Psoas muscle (tissue), 8 donors: ENCODE measurements around the gene DNAI1. TPM values are rescaled to one million over a fixed set of nuclear protein-coding genes. Genes with fewer than 3 reads are reported as not detected.

Experiments
- ATAC-seq, 4 donors: fragments of 200-7000 bp; cut with Tn5 transposase; one replicate each; pipeline ENCODE4 v1.9.1; 2020; ENCODE audit warnings: moderate library complexity in 3 of 4, mild to moderate bottlenecking in 2 of 4
- DNase-seq, 2 donors: peaks; one replicate each; pipeline ENCODE4 v3.0.0-alpha.2; 2020
- H3K27ac ChIP-seq: fragments of 200-600 bp; one replicate; pipeline ENCODE4 v1.8.0; 2022
- H3K27me3 ChIP-seq, 3 donors: fragments of 200-600 bp in 1 of 3; one replicate each; pipeline versions ENCODE4 v1.6.1 to v1.8.0; 2013 to 2022; ENCODE audit warnings: low read length in 2 of 3, mild to moderate bottlenecking in 2 of 3, moderate library complexity in 1 of 3; ENCODE audit not compliant: insufficient read depth in 3 of 3
- H3K36me3 ChIP-seq, 2 donors: fragments of 200-600 bp in 1 of 2; one replicate each; pipeline versions ENCODE4 v1.6.1 to v1.8.0; 2013 to 2022; ENCODE audit warnings: low read depth in 1 of 2, mild to moderate bottlenecking in 1 of 2, moderate library complexity in 1 of 2; ENCODE audit not compliant: insufficient read depth in 1 of 2
- H3K4me1 ChIP-seq: fragments of 200-600 bp; one replicate; pipeline ENCODE4 v1.8.0; 2022
- H3K4me3 ChIP-seq: fragments of 200-600 bp; one replicate; pipeline ENCODE4 v1.8.0; 2022; ENCODE audit warnings: mild to moderate bottlenecking
- H3K9me3 ChIP-seq: fragments of 200-600 bp; one replicate; pipeline ENCODE4 v1.8.0; 2022
- WGBS, 3 donors: extraction: QIAGEN DNeasy Blood & Tissue Kit; methylation state at CpG; one replicate each; pipeline versions ENCODE4 v1.1.6 to v1.1.7; 2013; 5-methylcytosine and 5-hydroxymethylcytosine counted together
- intact Hi-C, 2 donors: fragments of 100-400 bp; cut with DNase I; formaldehyde crosslinking; loops; one replicate each; pipeline versions ENCODE4 v1.11.0 to v1.14.2; 2022
- polyA plus RNA-seq, 3 donors: library from polyadenylated mRNA; stranded (reverse); fragments of 200-250 nt; gene quantifications; one replicate each; pipeline ENCODE4 v1.2.3, GENCODE V29; 2013
- total RNA-seq, 4 donors: library from RNA; stranded (reverse); fragmentation: NEBNext Ultra II Directional in 2 of 4; extraction: Animal tissue kit (Norgen Biotek cat#: 25700) in 2 of 4; gene quantifications; one replicate each; pipeline versions ENCODE4 v1.2.1 to v1.2.4, GENCODE V29; 2021 to 2023
- TF ChIP-seq, protein P1 (sequence below): fragments of 200-600 bp; IDR thresholded peaks from one replicate; pipeline ENCODE4 v1.8.0; 2022; ENCODE audit warnings: antibody characterized with exemption
- donor health status: healthy with polysubstance abuse.
- donor health status: DM: no; HTN: no; CAD: no; lungs with moderate emphysema.
- donor health status: Bipolar disorder and iron deficiency.
- donor health status: healthy.
- donor health status: DM: yes; HTN: yes; CAD: no.
- donor health status: DM: no; HTN: no; CAD: no.
- donor health status: DM: no; HTN: no; CAD: no.
- donor health status: DM: yes; HTN: yes; CAD: no.

DNAI1 gene
- total and polyA plus RNA-seq, 7 donors, result 0.04 to 0.70 (median 0.27) TPM; not detected in 3

DNA sequence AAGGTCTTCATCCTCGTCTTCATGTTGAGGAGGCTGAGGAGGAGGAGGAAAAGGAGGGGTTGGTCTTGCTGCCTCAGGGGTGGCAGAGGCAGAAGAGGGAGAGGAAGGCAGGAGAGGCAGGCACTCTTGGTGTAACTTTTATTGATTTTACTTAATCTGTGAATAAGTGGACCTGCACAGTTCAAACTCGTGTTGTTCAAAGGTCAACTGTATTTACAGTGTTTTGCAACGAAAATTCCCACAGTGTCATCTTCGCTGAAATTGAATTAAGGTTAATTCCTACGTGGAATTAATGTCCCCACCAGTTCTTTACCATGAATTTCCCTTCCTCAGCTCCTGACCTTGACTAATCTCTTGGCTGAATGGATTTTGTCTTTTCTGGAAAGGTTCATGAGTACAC is 85.4 kb downstream of the DNAI1 start:
- WGBS, 3 donors, result 61 to 68% (median 65%) methylated on average over 5 of the region's 5 CpGs
- no peaks in the 10 kb centered on the region for H3K9me3 ChIP-seq
- ATAC-seq, result no peak

DNA sequence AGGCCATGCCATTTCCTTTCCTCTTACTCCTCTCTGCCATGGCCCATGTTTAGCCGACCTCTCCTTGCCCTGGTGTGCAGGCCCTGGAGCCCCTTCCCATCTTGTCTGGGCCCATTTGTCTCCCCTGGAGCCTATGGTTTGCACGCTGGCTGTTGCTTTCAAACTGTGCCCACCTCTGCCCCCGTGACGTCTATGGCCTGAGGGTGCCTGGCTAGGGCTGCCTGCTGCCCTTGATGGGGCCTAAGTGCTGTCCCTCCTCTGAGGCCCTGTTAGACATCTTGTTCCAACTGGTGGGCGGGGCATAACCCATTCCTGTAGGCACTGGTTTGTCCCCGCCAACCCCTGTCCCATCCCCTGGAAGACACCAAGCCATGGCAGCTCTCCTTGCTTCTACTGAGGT is 86.9 kb downstream of the DNAI1 start:
- TF ChIP-seq, protein P1, sequence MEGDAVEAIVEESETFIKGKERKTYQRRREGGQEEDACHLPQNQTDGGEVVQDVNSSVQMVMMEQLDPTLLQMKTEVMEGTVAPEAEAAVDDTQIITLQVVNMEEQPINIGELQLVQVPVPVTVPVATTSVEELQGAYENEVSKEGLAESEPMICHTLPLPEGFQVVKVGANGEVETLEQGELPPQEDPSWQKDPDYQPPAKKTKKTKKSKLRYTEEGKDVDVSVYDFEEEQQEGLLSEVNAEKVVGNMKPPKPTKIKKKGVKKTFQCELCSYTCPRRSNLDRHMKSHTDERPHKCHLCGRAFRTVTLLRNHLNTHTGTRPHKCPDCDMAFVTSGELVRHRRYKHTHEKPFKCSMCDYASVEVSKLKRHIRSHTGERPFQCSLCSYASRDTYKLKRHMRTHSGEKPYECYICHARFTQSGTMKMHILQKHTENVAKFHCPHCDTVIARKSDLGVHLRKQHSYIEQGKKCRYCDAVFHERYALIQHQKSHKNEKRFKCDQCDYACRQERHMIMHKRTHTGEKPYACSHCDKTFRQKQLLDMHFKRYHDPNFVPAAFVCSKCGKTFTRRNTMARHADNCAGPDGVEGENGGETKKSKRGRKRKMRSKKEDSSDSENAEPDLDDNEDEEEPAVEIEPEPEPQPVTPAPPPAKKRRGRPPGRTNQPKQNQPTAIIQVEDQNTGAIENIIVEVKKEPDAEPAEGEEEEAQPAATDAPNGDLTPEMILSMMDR, result no peak
- DNase-seq, result no peak
- Histone ChIP-seq H3K4me1 (no peaks in the 10 kb centered on the region), H3K27me3 (peaks cover 0 to 4% (median 0%) of the 10 kb centered on the region in 3 donors), H3K4me3 (no peak overlapping the region), H3K9me3 (no peaks in the 10 kb centered on the region), H3K27ac (no peak overlapping the region), H3K36me3 (no peaks in the 10 kb centered on the region)
- 84 to 92% (median 88%) methylated on average over 6 of the region's 6 CpGs for WGBS, 3 donors
- no peak for ATAC-seq
- intact Hi-C loops, result no loop called here

More for the DNA sequence above, 85.4 kb downstream of the DNAI1 start:
- Histone ChIP-seq H3K27me3 (peaks cover 0 to 4% (median 0%) of the 10 kb centered on the region in 3 donors), H3K27ac (no peak overlapping the region), H3K36me3 (no peaks in the 10 kb centered on the region), H3K4me3 (no peak overlapping the region), H3K4me1 (no peaks in the 10 kb centered on the region)
- intact Hi-C loops, result no loop called here
- TF ChIP-seq, protein P1, result no peak
- no peak for DNase-seq

DNA sequence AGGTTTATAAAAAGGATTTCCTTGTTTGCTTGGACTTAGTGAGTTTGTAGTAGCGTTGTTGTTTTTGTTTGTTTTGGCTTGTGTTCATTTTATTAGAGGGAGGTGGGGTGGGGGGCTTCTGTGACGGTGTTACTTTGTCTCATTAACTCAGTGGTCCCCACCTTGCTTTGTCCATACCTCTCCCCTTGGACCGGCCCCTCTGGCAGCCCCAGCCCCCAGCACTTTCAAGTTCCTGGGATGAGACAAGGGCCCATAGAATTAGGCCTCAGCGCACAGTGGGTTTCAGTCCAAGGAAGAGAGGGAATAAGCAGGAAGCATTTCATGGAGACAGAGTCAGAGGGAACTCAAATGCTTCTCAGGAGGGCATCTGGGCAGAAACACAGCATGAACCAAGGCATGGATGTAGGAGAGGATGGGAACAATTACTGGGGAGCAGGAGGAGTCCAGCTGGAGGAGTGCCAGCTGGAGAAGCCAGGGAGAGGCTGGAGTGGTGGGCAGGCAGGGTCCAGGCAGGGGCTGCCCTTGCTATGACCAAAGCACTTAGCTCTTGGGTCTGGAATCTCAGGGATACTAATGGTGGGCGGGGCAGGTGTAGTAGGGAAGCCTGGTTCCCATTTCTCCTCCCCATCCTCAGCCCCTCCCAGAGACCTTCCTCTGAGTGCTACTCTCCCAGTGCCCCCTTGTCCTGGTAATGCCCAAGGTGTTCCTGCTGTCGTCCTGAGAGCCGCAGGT is 87.7 kb downstream of the DNAI1 start:
- intact Hi-C loops, result loop anchor here in 1 of 2 donors (2.0 kb wide), 1 partner anchor 45 kb away; no protein-coding TSS in a partner anchor
- Histone ChIP-seq H3K36me3 (no peaks in the 10 kb centered on the region), H3K4me1 (no peaks in the 10 kb centered on the region), H3K9me3 (no peaks in the 10 kb centered on the region), H3K4me3 (no peak overlapping the region), H3K27ac (no peak overlapping the region), H3K27me3 (peaks cover 0 to 4% (median 0%) of the 10 kb centered on the region in 3 donors)
- TF ChIP-seq, protein P1, result no peak
- DNase-seq, result no peak
- WGBS, 3 donors, result 85 to 87% (median 86%) methylated on average over 7 of the region's 7 CpGs
- ATAC-seq, result peak in 1 of 4 donors; percentile 7

DNA sequence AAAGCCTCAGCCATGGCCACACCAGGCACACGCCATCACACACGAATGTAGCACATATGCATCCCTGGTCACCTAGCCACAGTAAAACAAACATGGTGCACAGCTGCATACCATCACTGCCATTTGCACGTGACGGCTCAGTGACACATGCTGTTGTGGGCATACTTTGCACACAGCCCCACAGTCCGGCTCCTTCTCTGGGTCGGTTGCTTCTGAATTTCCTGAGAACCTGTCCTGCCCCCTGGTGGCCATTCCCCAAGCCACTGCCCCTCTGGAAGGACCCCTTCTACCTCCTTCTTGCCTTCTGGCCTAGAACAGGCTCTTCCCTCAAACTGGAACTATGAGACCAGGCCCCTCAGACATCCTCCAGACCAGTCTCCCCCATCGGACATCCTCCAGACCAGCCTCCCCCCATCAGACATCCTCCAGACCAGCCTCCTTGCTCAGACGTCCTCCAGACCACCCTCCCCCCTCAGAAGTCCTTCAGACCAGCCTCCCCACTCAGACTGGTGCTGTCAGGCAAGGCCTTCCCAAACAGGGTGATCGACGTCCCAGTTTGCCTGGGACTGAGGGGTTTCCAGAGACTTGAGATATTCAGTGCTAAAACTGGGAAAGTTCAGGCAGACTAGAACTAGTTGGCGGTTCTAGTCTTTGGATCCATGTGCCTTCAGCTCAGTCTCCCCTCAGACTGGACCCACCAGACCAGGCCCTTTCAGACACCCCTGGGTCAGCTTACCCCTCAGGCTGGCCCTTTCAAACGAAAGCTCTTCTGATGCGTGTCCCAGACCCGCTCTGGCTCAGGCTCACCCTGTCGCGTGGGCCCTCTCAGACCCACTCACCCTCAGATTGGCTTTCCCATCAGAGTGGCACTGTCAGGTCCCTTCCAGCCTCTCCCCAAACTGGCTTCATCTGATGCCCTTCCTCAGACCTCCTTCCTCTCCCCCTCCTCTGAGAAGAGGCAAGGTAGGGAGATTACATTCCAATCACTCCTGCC is 88.5 kb downstream of the DNAI1 start:
- Histone ChIP-seq H3K4me1 (no peaks in the 10 kb centered on the region), H3K27ac (no peak overlapping the region), H3K27me3 (peaks cover 0 to 4% (median 0%) of the 10 kb centered on the region in 3 donors), H3K4me3 (no peak overlapping the region), H3K36me3 (peaks cover 0 to 8% of the 10 kb centered on the region in 2 donors), H3K9me3 (no peaks in the 10 kb centered on the region)
- DNase-seq (peak; percentile 63 to 80), ATAC-seq (peak; percentile 54 to 66 (median 58))
- WGBS, 3 donors, result 58 to 68% (median 62%) methylated on average over 16 of the region's 16 CpGs
- intact Hi-C loops, result loop anchor here in 1 of 2 donors (2.0 kb wide), 1 partner anchor 44 kb away; no protein-coding TSS in a partner anchor
- TF ChIP-seq, protein P1, result peak; percentile 59
